GM12873 (cell line): ENCODE results near the gene SIK2.

Experiments used
- CTCF ChIP-seq: IDR thresholded peaks from 2 replicates; pipeline ENCODE4 v1.5.1; 2012; ENCODE audit warnings: low read depth, mild to moderate bottlenecking, moderate library complexity, low read length, control low read depth; ENCODE audit not compliant: insufficient read depth; ENCODE audit errors: missing control alignments

The SIK2 gene

DNA sequence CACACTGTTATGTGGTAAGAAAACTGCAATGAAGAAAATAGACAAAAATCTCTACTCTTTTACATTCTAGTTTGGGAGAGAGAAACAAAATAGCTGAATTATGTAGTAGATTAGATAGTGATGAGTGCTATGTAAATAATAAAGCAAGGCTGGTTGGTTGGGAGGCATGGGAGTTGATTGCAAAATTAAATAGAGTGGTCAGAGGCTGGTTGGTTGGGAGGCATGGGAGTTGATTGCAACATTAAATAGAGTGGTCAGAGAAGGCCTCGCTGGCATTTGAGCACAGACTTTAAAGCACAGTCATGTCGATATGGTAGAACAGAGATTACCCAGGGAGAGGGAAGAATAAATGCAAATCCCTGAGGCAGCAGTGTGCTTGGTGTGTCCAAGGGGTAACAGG, 22.4 kb downstream of the SIK2 start:
- no peak for TF ChIP-seq CTCF

GRCh38 chr11:111627591-111627990, 25.3 kb downstream of the SIK2 start:
- TF ChIP-seq CTCF: no peak

GRCh38 chr11:111629499-111629898, 27.2 kb downstream of the SIK2 start:
- TF ChIP-seq CTCF: no peak

- TF ChIP-seq CTCF: no peak
Observed at GRCh38 chr11:111631024-111631665, 28.9 kb downstream of the SIK2 start.

- no peak for TF ChIP-seq CTCF
Observed at GRCh38 chr11:111631666-111632039, 29.4 kb downstream of the SIK2 start.

DNA sequence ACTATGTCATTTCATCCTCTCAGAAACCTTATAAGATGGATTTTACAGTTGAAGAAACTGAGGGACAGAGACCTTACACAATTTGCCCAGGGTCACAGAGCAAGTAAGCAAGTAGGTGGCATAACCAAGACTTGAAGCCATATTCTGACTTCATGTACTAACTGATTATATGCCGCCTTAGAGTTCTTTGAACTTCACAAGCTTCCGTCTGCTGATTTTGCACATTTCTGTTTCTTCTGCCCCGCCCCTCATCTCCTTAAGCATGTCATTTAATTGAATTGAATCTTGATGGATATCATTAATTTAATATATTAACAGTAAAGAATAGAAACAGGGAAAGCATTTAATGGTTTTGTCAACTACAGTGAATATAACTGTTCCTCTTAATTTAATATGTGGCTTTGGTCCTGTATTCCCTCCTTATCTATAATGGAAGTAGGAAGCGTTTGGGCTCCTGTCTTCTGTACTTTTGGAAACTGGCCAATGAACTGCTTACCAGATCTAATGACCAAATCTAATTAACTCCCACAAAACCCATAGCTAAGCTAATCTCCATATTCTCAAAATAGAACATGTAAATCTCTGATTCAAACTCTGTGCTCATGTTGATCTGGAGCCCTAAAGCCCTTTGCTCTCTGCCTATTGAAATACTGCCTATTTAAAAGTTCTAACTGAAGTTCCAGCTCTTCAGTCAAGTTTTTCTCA, 30.4 kb downstream of the SIK2 start:
- no peak for TF ChIP-seq CTCF

GRCh38 chr11:111633248-111633647, 31.0 kb downstream of the SIK2 start:
- TF ChIP-seq CTCF: no peak
